NCI-H748 (cell line): ENCODE data around the gene URAD.
"Not testable (repeated sequence)": the region's sequence is repeated elsewhere in the genome, so short reads cannot be mapped to it uniquely, and the experiment has no call there.

ENCODE experiments used
- DNase-seq: peaks from one replicate; lab custom pipeline; 2025; ENCODE audit not compliant: unreplicated experiment; lab: John Stamatoyannopoulos, UW

URAD gene

DNA sequence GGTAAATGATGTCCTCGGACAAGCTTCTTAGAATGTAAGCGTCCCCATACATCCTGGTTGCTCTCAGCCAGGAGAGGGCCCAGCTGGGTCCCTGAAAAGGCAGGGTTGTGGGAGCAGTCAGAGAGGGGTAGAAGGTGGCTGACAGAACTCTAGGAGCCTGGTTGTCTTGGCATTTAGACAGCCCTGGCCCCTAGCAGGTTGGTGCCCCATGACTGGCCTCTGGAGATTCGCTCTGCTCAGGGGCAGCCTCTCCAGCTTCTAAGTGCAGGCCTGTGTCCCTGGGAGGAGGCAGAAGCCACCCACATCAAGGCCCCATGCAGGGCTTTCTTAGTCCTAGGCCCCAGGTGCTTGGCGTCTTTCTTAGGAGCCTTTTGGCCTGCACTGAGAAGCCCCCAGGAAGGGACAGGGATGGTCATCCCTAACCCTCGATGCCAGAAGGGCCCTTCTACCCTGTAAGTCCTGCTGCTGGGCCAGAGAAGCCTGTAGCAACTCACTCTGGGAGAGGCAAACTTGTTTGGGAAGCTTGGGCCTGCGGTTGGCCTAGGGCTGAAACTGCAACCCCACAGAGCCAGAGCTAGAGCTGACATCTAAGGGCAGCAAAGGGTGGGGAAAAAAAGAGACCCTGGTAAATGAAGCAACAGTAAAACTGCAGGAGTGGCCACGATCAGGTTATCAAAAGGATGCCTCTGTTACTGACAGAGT is 16.6 kb downstream of the URAD start:
- no peak for DNase-seq

DNA sequence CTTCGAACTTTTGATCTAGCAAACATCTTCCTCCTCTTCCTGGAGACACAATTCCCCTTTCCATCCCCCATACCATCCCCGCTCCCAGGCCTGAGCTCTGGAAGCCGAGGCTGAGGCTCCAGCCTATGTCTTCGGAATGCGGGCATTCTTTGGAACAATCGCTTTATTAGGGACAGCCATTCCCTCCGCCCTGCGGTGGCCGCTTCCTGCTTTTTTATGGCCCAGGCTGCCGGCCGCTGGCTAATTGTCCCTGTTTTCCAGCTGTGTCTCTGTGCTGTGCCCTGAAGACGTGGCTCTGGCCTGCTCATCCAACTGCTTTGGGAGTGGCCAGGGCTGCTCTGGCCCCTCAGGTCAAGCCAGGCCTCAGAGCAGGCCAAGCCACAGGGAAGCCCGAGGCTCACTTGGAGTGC is 17.3 kb downstream of the URAD start:
- DNase-seq = no peak

DNA sequence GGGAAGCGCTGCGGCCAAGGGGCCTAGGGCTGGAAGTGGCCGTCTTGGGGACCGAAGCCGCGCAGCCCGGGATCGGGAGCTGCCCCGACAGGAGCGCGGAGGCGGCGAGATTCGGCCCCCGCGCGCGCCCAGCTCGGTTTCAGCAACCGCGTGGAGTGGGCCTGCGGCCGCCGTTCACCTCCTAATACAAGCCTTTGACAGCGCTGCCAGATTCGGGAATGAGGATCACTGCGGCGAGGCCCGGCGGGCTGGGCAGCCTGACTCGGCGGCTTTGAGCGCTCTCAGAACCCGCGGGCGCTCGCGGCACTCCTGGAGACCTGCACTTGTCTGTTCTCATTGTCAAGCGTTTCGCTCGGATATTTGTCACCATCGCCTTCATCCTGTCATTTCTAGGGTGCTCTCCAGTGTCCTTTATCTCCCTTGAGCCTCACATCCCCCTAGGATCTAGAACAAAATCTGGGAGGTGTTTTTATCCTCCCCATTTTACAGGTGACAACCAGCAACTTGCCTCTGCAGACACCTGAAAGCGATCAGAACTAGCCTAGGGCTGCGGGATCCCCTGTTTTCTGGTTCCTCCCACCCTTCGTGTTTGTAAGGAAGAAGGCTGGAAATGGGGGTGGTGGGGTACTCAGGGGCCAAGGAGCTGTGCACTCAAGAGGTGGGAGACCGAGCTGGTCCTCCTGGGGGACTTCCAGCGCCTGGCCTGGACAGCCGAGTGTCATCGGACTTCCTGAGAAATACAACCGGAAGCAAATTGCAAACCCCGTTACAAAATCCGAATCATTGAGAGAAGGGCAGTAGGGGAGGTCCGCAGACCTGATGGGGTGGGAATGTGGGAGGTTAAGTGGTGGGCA is 17.9 kb downstream of the URAD start:
- no peak for DNase-seq

DNA sequence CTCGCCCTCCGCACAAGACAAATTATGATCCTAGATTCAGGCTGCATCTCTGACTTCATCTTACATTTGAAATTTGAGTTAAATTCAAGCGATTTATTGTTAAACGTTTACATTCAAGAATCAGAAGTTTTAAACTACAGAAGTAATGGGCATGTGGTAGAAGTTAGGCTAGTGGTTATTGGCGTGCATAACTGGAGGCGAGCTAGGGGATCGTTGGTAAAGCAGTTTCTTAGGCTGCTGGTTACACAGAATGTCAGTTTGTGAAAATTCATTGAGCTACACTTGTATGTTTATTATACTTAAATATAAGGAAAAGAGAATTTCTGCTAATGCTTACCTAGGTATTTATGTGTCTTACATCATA is 18.6 kb downstream of the URAD start:
- DNase-seq = no peak

DNA sequence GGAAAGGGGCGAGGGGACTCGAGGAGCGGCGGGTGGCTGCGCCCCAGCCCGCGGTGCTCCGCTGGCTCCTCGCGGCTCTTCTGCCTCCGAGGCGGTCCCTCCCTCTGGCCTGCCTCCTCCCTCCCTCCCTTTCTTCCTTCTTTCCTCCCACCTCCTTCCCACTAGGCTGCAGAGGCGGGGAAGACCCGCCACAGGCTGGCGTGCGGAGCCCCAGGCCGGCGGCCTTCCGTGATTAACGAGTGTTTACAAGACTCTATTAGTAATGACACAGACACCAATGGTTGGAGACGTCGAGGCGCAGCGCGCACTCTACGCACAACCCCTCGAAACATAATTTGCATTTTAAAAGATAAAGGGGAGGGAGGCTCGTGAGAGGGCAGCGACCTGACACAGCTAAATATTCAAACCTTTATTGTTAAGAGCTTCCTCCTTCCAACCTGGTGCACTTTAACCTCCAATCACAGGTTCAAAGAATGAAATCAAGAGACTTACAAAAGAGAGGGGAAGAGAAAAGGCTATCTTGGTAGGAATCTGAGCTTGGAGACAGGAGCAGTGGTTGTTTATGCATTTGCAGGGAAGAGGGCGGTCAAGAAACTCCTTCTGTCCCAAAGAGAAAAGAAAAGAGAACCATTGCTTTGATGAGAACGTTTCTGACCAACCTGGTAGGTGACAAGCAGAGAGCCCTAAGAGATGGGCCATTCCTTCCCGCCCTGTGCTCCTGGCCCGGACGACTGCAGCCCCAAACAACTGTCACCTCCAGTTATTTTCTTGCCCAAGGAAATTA is 19.2 kb downstream of the URAD start, which contains the start of gene CDX2:
Gene CDX2, minus strand, starts transcription at position 234 of the 784 bp plus-strand sequence. CDS start 309 bp downstream, outside the sequence.
- peak; percentile 90 for DNase-seq

DNA sequence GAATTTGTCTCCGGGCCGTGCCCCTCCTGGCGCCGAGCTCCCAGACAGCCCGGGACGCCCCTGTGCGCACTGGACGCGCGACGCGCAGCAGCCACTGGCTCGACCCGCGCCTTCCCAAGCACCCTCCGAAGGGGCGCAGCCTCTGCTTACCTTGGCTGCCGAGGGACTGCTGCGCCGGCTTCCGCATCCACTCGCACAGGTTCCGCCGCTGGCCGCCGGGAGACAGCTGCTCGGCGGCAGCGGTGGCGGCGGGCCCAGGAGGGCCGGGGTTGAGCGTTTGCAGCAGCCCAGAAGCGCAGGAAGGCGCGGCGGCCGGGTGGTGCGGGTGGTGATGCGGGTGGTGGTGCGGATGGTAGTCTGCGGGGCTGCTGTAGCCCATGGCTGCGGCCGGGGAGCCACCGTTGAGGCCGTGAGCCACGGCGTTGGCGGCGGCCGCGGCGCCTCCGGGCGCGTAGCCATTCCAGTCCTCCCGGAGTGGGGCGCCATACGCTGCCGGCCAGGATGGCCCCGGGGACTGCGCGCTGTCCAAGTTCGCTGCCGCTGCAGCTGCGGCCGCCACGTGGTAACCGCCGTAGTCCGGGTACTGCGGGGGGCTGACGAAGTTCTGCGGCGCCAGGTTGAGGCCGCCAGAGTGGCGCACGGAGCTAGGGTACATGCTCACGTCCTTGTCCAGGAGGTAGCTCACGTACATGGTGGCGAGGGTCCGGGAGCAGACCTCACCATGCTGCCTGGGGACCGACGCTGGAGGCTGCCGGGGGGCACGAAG is 20.0 kb downstream of the URAD start:
- DNase-seq = peak; percentile 89

DNA sequence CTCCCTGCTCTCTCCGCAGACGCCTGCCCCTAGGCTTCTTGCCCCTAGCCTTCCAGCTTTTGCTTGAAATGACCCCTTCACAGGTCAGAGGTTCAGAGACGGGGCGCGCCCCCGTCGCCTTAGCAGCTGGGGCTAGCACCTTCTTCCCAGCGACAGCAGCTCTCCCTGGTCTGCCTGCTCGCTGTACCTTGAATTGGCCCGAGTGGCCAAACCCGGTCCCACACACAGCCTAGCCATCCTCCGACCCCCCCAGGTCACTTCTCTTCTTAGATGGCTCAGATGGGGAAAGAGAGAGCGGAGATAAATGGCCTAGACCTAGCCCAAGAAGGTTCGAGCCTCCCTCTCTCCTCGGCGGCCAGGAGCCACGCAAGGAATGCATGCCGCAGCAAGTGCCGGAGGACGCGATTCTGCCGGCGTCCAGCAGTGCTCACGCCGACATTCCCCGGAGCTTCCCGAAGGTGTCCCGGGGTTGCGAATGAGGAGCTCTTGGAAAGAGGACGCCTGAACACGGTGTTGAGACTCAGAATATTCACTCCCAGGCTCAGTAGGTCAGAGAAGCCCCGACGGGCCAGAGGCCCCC is 20.7 kb downstream of the URAD start:
- peak; percentile 74 for DNase-seq

DNA sequence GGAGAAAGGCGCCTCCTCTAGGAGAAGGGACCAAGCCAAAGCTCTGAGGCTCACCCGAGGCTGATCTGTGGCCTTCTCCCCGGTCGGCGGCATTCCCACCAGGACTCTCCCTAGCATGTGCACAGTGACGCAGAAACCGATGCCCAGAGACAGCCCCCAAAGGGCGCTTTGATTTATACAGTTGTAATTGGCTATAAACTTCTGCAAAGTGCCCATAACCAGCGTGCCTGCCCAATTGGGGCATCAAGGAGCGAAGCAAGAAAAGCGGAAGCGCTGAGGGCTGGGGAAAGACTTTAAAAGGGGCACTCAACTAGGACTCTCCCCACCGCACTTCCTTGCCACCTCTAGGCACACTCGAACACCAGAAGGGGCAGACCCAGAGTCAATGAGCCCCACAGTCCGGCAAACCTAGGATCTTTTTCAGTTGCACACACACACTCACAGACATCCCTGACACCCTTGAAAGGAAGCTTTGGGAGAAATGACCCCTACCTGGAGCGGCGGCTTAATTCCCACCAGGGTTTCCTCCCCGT is 21.2 kb downstream of the URAD start:
- DNase-seq = no peak

DNA sequence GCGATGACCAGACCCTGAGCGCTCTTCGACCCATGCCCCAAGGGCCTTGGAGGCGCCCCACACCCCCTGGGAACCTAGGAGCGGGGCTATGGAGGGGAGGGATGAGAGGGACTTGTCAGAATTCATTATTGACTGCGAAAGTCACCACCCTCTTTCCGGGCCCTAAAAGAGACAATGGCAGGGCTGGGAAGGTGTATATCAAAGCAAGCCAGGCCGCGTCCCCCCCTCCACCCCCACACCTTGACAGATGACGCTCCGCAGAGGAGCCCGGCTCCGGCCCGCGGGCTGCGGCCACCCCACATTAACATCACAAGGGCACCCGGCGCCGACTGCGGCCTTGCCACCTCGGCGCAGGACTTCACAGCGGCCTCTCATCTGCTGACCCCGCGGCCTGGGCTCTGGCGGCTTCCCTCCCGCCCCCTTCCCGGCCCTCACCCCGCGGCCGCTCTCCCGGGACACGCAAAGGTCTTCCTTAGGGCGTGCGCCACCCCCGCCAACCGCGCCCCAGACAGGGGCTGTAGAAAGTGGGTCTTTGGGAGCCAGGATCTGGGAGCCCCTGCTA is 21.8 kb downstream of the URAD start:
- DNase-seq = no peak

DNA sequence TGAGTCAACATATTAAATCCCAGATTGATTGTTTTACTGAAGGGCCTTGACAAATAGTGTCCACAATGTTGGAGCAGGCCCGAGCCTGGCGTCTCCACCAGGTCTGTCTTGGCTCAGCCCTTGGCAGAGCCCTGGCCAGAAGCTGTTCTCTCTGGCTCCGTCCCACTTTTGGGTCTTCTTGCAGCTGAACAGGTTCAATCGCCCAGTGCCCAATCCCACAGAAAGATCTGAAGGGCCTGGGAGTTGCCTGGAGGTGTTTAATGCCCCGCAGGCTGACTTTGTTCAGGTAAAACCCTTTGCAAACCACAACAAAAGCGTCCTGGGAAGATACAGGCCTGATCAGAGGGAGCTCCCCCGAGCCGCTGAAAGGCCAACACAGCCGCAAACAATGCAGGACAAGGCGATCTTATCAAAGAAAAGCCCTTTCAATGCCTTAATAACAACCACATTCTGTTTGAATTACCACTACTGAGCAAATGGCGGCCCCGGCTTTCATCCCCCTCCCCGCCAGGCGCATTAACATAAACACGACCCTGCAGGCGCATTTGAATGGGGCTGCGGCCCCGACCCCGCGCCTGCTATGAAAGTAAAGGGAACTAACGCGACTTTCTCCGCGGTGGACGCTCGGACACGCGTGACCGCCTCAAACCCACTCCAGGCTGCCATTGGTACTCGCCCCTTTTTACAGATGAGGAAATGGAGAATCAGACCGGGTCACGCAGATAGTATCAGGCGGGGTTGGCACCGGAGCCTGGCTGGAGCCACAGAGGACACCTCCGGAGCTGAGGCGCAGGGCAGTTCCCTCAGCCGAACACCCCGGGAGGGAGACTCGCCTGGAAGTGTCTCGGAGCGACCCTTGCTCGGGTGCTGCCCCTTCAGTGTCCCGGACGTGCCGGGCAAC is 22.5 kb downstream of the URAD start:
- peak; percentile 80 for DNase-seq

DNA sequence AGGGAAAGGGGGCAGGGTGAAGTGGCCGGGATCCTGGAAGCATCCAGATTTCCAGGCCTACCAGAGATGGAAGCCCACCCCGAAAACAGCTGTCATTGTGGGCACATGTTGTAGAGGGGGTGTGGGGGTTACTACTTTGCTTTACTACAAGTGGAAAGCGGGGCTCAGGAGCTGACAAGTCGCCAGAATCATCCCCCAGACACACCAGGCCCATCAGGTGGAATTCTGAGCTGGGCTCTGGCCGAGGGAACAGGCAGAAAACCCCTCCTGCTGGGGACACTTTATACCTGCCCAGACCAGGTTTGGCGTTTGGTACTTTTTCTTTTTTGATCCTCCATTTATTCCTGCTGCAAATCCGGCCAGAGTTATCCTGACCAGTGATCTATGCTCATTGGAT is 23.2 kb downstream of the URAD start:
- no peak for DNase-seq

DNA sequence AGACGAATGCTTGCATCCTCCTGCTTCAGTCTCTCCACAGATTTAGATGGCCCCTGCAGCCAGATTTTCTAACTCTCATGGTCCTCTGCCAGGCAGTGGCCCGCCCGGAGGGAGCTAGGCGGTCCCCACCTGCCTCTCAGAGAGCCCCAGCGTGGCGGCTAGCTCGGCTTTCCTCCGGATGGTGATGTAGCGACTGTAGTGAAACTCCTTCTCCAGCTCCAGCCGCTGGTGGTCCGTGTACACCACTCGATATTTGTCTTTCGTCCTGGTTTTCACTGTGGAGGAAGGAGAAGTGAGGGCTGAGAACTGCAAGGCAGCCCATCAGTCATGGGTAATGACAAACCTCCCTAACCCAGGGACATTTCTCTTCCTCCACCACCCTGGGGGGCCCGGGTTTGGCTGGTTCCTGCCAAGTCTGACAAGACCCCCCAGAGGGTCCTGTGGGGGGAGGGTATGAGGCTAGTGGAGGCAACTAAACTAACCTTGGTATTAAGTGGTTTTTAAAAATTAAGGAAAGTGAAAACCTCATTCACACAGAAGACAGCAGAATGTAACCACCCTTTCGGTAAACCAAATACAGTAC is 23.7 kb downstream of the URAD start:
- no peak for DNase-seq

DNA sequence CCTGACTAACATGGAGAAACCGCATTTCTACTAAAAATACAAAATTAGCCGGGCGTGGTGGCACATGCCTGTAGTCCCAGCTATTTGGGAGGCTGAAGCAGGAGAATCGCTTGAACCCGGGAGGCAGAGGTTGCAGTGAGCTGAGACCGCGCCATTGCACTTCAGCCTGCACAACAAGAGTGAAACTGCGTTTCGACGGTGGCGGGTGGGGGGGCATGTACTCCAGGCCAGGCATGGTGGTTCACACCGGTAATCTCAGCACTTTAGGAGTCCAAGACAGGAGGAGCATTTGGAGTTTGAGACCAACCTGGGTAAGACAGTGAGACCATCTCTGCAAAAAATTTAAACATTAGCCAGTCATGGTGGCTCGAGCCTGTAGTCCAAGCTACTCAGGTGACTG is 24.3 kb downstream of the URAD start:
- not testable (repeated sequence) for DNase-seq

DNA sequence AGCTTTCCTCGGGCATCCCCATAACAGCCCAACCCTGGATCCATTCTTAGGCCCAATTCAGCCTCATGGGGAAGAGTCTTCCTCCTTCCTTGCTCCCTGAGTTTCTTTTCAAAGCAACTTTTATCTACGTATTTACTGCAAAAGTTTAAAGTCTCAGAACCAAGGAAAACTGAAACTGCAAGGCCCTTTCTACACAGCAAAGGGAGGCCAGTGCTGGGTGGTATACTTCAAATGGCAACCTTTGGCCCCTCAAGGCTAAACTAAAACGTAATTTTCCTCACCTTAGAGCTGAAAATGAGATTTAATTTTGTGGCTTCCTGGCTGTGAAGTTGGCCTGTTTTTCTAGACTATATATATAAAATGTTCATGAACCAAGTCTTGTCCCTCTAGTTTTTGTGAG is 25.0 kb downstream of the URAD start:
- no peak for DNase-seq

DNA sequence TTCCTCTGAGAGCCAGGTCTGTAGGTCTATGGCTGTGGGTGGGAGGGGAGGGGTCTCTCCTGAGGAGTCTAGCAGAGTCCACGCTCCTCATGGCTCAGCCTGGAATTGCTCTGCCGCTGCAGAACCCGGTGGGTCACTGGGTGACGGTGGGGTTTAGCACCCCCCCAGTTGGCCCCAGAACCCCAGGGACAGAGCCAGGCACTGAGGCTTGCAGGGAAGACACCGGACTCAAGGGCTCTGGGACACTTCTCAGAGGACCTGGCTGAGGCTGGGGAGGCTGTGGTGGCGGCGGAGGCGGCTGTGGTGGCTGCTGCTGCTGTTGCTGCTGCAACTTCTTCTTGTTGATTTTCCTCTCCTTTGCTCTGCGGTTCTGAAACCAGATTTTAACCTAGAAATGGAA is 25.5 kb downstream of the URAD start:
- no peak for DNase-seq

DNA sequence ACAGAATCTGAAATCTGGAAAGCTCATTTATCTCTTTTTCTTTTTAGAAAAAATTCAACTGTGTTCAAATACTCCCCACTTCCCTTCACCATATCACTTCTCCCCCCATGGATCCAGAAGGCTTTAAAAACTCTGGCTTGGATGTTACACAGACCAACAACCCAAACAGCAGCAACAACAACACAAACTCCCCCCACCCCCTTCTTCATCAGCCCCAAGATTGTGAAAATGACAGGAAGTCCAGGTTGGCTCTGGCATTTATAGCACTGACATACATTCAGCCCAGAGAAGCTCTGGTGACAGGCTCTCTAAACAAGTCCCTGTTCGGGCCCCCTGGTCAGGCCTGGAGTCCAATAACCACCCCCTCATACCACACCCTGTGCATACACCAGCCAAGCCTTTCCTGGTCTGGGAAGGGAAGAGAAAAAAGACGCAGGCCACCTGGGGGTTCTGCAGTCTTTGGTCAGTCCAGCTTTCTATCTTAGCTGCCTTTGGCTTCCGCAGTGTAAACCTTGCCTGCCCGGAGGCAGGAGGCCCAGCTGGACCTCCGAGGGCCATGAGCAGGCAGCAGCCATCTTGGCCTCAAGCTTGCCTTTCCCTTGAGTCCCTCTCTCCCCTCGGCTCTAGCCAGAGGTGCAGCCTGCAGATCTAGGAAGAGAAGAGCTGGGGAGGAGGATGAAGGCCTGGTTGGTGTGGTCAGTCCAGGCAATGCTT is 26.2 kb downstream of the URAD start:
- no peak for DNase-seq

DNA sequence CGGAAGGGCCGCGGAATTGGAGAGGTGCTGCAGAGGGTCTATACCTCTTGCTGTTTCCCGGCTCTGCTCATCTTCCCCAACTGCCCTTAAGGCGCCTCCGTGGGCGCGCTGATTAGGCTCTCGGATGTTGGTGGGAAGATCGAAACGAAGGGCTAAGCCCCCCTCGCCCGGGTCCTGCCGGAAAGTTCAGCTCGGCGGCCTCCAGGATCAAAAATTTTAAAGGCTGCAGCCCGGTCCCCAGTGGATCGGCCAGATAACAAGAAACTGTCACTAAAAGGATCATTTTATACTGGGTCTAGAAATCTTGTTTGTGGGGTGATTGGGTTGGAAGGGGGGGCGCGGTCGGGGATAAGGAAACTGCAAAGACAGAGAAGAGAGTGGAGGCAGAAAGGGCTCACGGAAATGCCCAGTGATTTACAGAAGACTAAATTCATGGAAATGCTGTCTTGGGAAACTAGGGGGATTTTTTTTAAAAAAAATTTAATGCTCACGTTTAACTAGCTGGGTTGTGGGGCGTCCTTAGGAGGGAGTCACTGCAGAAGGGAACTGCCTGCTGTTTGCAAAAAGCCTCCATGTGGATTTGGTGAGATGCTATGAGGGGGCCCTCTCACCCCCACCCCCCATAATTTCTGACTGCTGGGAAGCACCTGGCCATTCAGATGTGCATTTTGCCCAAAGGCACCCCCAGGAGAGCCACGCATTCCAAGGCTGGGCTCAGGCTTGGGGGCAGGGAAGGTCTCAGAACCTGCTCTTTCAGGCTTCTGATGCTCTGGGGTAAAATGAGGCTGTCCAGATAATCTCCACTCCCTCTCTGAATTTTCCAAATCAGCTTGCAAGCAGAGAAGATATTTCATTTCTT is 27.0 kb downstream of the URAD start:
- peak; percentile 52 for DNase-seq
